SK-N-SH treated with all-trans-retinoic acid at 6 μM for 48 hours (cell line): ENCODE data around the gene EIF5AL1.

Experiments
- ATAC-seq: fragments of 200-7000 bp; cut with Tn5 transposase; 3 replicates; pipeline ENCODE4 v1.9.1; 2020; ENCODE audit warnings: mild to moderate bottlenecking, moderate library complexity
- ARNTL ChIP-seq: fragments of 450-650 bp; formaldehyde crosslinking; IDR thresholded peaks from 2 replicates; pipeline ENCODE4 v1.5.0; 2020; ENCODE audit warnings: low read depth, mild to moderate bottlenecking, moderate library complexity, borderline replicate concordance
- BACH2 ChIP-seq: fragments of 250-450 bp; sonication (Bioruptor Pico); IDR thresholded peaks from 2 replicates; pipeline ENCODE4 v1.9.0; 2021; ENCODE audit warnings: mild to moderate bottlenecking, borderline replicate concordance
- CSDC2 ChIP-seq: fragments of 250-450 bp; sonication (Bioruptor Pico); IDR thresholded peaks from 2 replicates; pipeline ENCODE4 v1.5.0; 2020; ENCODE audit warnings: mild to moderate bottlenecking, moderate library complexity
- ESRRG ChIP-seq: fragments of 250-450 bp; sonication (Bioruptor Pico); IDR thresholded peaks from 2 replicates; pipeline ENCODE4 v1.6.1; 2021; ENCODE audit warnings: mild to moderate bottlenecking
- GLIS3 ChIP-seq: fragments of 250-450 bp; sonication (Bioruptor Pico); IDR thresholded peaks from 2 replicates; pipeline ENCODE4 v1.5.0; 2020; ENCODE audit warnings: mild to moderate bottlenecking, moderate library complexity
- OSR1 ChIP-seq: fragments of 250-450 bp; sonication (Bioruptor Pico); IDR thresholded peaks from 2 replicates; pipeline ENCODE4 v1.8.0; 2022; ENCODE audit warnings: moderate library complexity, mild to moderate bottlenecking, inconsistent platforms
- RARB ChIP-seq: fragments of 250-450 bp; sonication (Bioruptor Pico); IDR thresholded peaks from 2 replicates; pipeline ENCODE4 v1.8.0; 2021; ENCODE audit warnings: mild to moderate bottlenecking, moderate library complexity
- SNAI2 ChIP-seq: fragments of 250-450 bp; sonication (Bioruptor Pico); IDR thresholded peaks from 2 replicates; pipeline ENCODE4 v1.5.0; 2020; ENCODE audit warnings: mild to moderate bottlenecking, moderate library complexity
- ZC3H10 ChIP-seq: fragments of 250-450 bp; sonication (Bioruptor Pico); IDR thresholded peaks from 2 replicates; pipeline ENCODE4 v1.5.1; 2021; ENCODE audit warnings: mild to moderate bottlenecking, moderate library complexity
- ZFP3 ChIP-seq: fragments of 250-450 bp; sonication (Bioruptor Pico); IDR thresholded peaks from 2 replicates; pipeline ENCODE4 v1.5.0; 2020; ENCODE audit warnings: mild to moderate bottlenecking, moderate library complexity
- ZFP30 ChIP-seq: fragments of 450-650 bp; formaldehyde crosslinking; IDR thresholded peaks from 2 replicates; pipeline ENCODE4 v1.5.0; 2022; ENCODE audit warnings: mild to moderate bottlenecking, moderate library complexity
- ZNF565 ChIP-seq: fragments of 450-650 bp; formaldehyde crosslinking; conservative IDR thresholded peaks from 2 replicates; pipeline ENCODE4 v1.5.0; 2020; ENCODE audit warnings: low read depth, mild to moderate bottlenecking, moderate library complexity
- ZNF70 ChIP-seq: fragments of 450-650 bp; formaldehyde crosslinking; IDR thresholded peaks from 2 replicates; pipeline ENCODE4 v1.5.0; 2020; ENCODE audit warnings: mild to moderate bottlenecking, moderate library complexity
- TF ChIP-seq, protein P1 (sequence below): fragments of 250-450 bp; sonication (Bioruptor Pico); IDR thresholded peaks from 2 replicates; pipeline ENCODE4 v1.5.1; 2021; ENCODE audit warnings: mild to moderate bottlenecking, moderate library complexity
- TF ChIP-seq, protein P2 (sequence below): fragments of 250-450 bp; sonication (Bioruptor Pico); IDR thresholded peaks from 2 replicates; pipeline ENCODE4 v1.8.0; 2021; ENCODE audit warnings: low read depth, mild to moderate bottlenecking, moderate library complexity, borderline replicate concordance
- TF ChIP-seq, protein P3 (sequence below): fragments of 250-450 bp; sonication (Bioruptor Pico); IDR thresholded peaks from 2 replicates; pipeline ENCODE4 v1.8.0; 2020; ENCODE audit warnings: mild to moderate bottlenecking, moderate library complexity, borderline replicate concordance
- TF ChIP-seq, protein P4 (sequence below): fragments of 250-450 bp; sonication (Bioruptor Pico); IDR thresholded peaks from 2 replicates; pipeline ENCODE4 v1.5.0; 2020; ENCODE audit warnings: mild to moderate bottlenecking, moderate library complexity
- TF ChIP-seq, protein P5 (sequence below): fragments of 250-450 bp; sonication (Bioruptor Pico); IDR thresholded peaks from 2 replicates; pipeline ENCODE4 v1.5.1; 2020; ENCODE audit warnings: low read depth, mild to moderate bottlenecking, moderate library complexity

EIF5AL1 gene

DNA sequence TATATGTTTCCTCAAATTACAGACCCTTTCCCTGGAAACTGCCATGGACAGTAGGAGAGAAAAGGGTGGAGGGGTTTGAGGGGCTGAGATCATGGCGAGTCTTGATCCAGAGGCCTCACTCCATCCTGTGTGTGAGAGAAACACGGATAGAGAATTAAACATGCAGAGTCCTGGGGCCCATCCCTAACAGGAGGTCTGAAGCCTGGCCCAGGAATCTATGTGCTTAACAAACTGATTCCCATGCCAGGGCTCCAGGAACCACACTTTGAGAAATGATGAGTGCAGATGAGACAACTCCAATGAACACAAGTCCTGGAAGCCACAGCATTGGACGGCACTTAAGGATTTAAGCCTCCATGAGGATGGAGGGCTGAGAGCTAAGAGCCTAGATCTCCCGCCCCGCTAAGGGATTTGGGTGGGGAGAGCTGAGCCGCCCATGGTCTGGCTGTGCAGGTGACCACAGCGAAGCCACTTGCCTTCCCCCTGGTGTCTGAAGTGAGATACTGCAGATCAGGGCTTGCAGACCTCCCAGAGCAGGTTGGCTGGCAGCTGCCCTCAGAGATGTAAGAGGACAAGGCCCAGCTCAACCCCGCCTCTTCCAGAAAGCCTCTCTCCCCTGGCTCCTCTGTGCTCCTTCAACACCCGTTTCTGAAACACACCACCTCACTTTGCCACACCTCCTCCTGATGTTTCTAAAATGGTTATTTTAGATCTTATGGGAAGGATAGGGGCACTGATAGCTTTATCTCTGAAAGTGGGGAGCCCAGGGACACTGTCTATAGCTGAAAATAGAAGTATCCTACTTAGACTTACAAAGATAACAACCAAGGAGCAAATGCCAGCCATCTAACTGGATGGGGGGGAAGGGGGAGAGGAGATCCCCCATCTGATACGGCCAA lies 24.8 kb upstream of the EIF5AL1 start:
- peak; percentile 82 for ATAC-seq
- TF ChIP-seq ZNF565 (CRISPR knock-in tag) (no peak), ZFP30 (CRISPR knock-in tag) (no peak), BACH2 (CRISPR knock-in tag) (no peak), GLIS3 (no peak), ZC3H10 (CRISPR knock-in tag) (no peak), ESRRG (CRISPR knock-in tag) (no peak), CSDC2 (CRISPR knock-in tag) (no peak), ARNTL (CRISPR knock-in tag) (no peak), RARB (CRISPR knock-in tag) (no peak), OSR1 (CRISPR knock-in tag) (no peak), ZFP3 (CRISPR knock-in tag) (no peak), ZNF70 (CRISPR knock-in tag) (no peak)
- TF ChIP-seq, protein P1, sequence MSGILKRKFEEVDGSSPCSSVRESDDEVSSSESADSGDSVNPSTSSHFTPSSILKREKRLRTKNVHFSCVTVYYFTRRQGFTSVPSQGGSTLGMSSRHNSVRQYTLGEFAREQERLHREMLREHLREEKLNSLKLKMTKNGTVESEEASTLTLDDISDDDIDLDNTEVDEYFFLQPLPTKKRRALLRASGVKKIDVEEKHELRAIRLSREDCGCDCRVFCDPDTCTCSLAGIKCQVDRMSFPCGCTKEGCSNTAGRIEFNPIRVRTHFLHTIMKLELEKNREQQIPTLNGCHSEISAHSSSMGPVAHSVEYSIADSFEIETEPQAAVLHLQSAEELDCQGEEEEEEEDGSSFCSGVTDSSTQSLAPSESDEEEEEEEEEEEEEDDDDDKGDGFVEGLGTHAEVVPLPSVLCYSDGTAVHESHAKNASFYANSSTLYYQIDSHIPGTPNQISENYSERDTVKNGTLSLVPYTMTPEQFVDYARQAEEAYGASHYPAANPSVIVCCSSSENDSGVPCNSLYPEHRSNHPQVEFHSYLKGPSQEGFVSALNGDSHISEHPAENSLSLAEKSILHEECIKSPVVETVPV (CRISPR knock-in tag): no peak
- TF ChIP-seq, protein P2, sequence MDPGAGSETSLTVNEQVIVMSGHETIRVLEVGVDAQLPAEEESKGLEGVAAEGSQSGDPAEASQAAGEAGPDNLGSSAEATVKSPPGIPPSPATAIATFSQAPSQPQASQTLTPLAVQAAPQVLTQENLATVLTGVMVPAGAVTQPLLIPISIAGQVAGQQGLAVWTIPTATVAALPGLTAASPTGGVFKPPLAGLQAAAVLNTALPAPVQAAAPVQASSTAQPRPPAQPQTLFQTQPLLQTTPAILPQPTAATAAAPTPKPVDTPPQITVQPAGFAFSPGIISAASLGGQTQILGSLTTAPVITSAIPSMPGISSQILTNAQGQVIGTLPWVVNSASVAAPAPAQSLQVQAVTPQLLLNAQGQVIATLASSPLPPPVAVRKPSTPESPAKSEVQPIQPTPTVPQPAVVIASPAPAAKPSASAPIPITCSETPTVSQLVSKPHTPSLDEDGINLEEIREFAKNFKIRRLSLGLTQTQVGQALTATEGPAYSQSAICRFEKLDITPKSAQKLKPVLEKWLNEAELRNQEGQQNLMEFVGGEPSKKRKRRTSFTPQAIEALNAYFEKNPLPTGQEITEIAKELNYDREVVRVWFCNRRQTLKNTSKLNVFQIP: no peak
- TF ChIP-seq, protein P3, sequence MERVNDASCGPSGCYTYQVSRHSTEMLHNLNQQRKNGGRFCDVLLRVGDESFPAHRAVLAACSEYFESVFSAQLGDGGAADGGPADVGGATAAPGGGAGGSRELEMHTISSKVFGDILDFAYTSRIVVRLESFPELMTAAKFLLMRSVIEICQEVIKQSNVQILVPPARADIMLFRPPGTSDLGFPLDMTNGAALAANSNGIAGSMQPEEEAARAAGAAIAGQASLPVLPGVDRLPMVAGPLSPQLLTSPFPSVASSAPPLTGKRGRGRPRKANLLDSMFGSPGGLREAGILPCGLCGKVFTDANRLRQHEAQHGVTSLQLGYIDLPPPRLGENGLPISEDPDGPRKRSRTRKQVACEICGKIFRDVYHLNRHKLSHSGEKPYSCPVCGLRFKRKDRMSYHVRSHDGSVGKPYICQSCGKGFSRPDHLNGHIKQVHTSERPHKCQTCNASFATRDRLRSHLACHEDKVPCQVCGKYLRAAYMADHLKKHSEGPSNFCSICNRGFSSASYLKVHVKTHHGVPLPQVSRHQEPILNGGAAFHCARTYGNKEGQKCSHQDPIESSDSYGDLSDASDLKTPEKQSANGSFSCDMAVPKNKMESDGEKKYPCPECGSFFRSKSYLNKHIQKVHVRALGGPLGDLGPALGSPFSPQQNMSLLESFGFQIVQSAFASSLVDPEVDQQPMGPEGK (CRISPR knock-in tag): no peak
- TF ChIP-seq, protein P4, sequence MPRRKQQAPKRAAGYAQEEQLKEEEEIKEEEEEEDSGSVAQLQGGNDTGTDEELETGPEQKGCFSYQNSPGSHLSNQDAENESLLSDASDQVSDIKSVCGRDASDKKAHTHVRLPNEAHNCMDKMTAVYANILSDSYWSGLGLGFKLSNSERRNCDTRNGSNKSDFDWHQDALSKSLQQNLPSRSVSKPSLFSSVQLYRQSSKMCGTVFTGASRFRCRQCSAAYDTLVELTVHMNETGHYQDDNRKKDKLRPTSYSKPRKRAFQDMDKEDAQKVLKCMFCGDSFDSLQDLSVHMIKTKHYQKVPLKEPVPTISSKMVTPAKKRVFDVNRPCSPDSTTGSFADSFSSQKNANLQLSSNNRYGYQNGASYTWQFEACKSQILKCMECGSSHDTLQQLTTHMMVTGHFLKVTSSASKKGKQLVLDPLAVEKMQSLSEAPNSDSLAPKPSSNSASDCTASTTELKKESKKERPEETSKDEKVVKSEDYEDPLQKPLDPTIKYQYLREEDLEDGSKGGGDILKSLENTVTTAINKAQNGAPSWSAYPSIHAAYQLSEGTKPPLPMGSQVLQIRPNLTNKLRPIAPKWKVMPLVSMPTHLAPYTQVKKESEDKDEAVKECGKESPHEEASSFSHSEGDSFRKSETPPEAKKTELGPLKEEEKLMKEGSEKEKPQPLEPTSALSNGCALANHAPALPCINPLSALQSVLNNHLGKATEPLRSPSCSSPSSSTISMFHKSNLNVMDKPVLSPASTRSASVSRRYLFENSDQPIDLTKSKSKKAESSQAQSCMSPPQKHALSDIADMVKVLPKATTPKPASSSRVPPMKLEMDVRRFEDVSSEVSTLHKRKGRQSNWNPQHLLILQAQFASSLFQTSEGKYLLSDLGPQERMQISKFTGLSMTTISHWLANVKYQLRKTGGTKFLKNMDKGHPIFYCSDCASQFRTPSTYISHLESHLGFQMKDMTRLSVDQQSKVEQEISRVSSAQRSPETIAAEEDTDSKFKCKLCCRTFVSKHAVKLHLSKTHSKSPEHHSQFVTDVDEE (CRISPR knock-in tag): no peak
- TF ChIP-seq, all 23 proteins: peak for 0

DNA sequence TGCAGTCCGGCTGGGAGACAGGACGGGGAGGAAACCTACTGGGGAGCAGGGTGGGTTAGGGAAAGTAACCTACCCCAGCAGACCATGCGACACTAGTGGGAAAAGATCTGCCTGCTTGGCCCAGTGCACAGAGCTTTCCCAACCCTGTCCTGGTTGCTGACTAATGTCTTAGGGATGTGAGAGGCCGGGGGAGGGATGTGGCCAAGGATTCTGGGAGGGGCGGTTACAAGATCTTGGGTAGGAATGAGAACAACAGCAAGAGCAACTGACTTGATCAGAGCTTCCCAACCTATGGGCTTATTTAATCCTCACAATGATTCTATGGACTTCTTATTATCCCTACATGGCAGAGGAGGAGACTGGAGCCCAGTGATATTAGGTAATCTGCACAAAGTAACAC lies 24.0 kb upstream of the EIF5AL1 start:
- ATAC-seq: peak; percentile 92
- no peak for TF ChIP-seq GLIS3
- TF ChIP-seq SNAI2 (CRISPR knock-in tag): no peak

DNA sequence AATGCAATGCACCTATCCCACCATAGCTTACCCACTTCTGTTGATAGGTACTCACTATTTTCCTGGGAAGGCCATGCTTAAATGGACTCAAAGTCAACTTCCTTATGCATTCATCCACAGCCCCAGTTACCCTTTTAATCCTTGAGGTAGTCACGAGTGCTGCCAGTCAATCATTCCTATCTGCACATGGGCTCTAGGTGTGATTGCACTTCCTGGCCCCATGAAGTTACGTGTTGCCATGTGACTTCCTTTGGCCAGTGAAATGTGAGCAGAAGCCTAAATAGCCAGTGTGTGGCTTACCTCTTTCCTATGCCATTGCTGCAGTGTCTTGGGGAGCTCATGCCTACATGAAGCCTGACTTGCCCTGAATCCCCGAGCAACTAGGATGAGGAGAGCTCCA lies 23.5 kb upstream of the EIF5AL1 start:
- no peak for ATAC-seq
- no peak for TF ChIP-seq ARNTL (CRISPR knock-in tag)

DNA sequence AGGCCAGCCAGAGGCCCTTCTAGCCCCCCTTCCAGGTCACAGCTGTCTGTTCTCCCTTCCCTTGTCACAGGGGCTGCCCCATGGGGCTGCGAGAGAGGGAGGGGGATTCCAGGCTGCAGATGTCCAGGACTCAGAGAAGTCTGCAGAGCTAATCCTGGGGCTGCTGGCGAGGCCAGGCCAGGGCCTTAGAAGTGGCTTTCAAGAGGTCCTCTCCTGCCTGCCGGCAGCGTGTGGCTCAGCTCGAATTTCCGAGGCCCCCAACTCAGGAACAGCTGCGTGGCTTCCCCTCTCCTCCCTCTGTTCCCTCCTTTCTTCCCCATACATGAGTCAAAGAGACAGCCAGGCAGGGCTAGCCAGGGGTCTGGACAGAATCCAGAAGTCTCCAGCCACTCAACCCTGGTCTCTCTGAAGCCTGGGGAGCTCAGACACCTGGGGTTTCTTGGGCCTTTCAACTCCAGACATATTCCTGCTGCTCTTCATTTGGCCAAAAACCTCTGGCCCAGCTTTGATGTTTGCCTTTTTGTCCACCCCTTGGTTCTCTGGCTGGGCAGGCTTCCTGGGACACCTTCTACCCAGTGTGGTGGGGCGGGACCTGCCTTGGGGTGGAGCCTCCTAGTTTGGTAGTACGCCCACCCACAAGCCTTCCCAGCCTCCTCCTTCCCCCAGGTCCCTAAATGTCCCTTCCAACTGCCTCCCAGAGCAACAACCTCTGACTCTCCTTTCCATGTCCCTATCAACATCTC lies 21.8 kb upstream of the EIF5AL1 start:
- no peak for ATAC-seq
- TF ChIP-seq, protein P2: no peak
- TF ChIP-seq, protein P5, sequence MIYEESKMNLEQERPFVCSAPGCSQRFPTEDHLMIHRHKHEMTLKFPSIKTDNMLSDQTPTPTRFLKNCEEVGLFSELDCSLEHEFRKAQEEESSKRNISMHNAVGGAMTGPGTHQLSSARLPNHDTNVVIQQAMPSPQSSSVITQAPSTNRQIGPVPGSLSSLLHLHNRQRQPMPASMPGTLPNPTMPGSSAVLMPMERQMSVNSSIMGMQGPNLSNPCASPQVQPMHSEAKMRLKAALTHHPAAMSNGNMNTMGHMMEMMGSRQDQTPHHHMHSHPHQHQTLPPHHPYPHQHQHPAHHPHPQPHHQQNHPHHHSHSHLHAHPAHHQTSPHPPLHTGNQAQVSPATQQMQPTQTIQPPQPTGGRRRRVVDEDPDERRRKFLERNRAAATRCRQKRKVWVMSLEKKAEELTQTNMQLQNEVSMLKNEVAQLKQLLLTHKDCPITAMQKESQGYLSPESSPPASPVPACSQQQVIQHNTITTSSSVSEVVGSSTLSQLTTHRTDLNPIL: no peak
- TF ChIP-seq, protein P4 (CRISPR knock-in tag): no peak
- TF ChIP-seq, protein P3 (CRISPR knock-in tag): no peak
